ENCODE data around the gene ZNF576. TPM values are rescaled to one million over a fixed set of nuclear protein-coding genes. Genes with fewer than 3 reads are reported as not detected.

The ZNF576 gene
- total and polyA plus RNA-seq, 9 of the 15 experiments (the other 6 are each of a cell fraction or from before 2014, with no cell fraction given): 6.8 to 18.2 (median 12.2) TPM

DNA sequence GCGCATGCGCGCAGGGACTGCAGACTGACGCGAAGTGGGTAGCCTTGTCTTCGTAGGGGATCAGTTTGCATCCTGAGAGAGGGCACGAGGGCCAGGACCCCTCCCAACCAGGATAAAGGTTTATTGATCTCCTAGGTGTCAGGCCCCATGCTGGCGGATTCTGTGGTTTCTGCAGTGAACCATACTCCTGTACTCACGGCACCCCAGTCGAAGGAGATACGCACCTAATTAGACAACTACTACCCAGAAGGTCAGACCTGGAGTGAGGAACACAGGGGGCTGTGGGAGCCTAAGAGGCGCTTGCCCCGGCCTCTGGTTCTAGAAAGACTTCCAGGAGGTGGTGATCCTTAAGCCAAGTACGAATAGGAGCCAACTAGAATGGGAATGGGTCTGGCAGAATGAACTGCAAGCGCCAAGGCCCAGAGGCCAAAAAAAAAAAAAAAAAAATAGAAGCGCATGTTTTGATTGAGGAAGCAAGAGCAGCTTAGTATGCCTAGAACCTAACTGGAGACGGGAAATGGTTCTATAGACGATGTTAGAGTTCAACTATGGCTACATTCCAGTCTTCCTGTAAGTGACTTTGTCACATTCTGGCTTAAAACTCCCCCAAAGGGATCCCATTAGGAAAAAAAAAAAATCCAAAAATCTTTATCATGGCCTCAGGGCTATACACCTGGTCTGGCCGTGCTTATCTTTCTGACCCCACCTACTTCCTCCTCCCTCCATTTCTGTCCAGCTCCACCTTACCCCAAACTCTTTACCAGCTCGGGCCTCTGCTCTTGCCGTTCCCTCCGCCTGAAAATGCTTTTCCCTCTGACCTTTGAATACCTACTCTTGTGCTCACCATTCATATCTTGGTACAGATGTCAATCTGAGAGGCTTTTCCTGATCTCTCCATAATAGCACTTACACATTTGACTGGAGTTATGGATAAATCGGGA lies 23.9 kb downstream of the ZNF576 start (continued):
- TF ChIP-seq CCAR2 (IDR thresholded peaks at IDR 0.05; ENCODE audit: low read depth, low read length) (no peak), MEIS2 (IDR thresholded peaks at IDR 0.05; ENCODE audit: partially characterized antibody) (peak; percentile 4), ARID1B (IDR thresholded peaks at IDR 0.05) (peak; percentile 71), ETV5 (CRISPR knock-in tag; IDR thresholded peaks at IDR 0.05; ENCODE audit: low read depth) (no peak), ZNF253 (CRISPR knock-in tag; conservative IDR thresholded peaks at IDR 0.05) (no peak), SP2 (IDR thresholded peaks at IDR 0.05; ENCODE audit: extremely low read depth, low read depth, low read length, poor library complexity, severe bottlenecking) (no peak), TEAD2 (tag; IDR thresholded peaks at IDR 0.05) (no peak), ZNF232 (CRISPR knock-in tag; IDR thresholded peaks at IDR 0.05) (no peak), TEAD4 (IDR thresholded peaks at IDR 0.05; ENCODE audit: low read length) (peak; percentile 45; the same call in 1 of the 2 replicates), TEAD4 (CRISPR knock-in tag; IDR thresholded peaks at IDR 0.05; ENCODE audit: borderline replicate concordance) (no peak), SAP30 (IDR thresholded peaks at IDR 0.05; ENCODE audit: borderline replicate concordance, insufficient read depth, low read depth, low read length, poor library complexity, severe bottlenecking) (no peak), ZZZ3 (IDR thresholded peaks at IDR 0.05) (no peak), ZNF830 (CRISPR knock-in tag; IDR thresholded peaks at IDR 0.05) (no peak), MTF1 (CRISPR knock-in tag; IDR thresholded peaks at IDR 0.05; ENCODE audit: borderline replicate concordance) (no peak), ZNF717 (CRISPR knock-in tag; IDR thresholded peaks at IDR 0.05) (no peak), ERF (CRISPR knock-in tag; IDR thresholded peaks at IDR 0.05) (no peak), MECOM (CRISPR knock-in tag; IDR thresholded peaks at IDR 0.05) (no peak)
- TF ChIP-seq, protein P1, sequence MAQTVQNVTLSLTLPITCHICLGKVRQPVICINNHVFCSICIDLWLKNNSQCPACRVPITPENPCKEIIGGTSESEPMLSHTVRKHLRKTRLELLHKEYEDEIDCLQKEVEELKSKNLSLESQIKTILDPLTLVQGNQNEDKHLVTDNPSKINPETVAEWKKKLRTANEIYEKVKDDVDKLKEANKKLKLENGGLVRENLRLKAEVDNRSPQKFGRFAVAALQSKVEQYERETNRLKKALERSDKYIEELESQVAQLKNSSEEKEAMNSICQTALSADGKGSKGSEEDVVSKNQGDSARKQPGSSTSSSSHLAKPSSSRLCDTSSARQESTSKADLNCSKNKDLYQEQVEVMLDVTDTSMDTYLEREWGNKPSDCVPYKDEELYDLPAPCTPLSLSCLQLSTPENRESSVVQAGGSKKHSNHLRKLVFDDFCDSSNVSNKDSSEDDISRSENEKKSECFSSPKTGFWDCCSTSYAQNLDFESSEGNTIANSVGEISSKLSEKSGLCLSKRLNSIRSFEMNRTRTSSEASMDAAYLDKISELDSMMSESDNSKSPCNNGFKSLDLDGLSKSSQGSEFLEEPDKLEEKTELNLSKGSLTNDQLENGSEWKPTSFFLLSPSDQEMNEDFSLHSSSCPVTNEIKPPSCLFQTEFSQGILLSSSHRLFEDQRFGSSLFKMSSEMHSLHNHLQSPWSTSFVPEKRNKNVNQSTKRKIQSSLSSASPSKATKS (CRISPR knock-in tag; IDR thresholded peaks at IDR 0.05): no peak
- TF ChIP-seq, protein P2, sequence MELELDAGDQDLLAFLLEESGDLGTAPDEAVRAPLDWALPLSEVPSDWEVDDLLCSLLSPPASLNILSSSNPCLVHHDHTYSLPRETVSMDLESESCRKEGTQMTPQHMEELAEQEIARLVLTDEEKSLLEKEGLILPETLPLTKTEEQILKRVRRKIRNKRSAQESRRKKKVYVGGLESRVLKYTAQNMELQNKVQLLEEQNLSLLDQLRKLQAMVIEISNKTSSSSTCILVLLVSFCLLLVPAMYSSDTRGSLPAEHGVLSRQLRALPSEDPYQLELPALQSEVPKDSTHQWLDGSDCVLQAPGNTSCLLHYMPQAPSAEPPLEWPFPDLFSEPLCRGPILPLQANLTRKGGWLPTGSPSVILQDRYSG (tag; conservative IDR thresholded peaks at IDR 0.05; ENCODE audit: low read depth): no peak
- TF ChIP-seq, protein P3, sequence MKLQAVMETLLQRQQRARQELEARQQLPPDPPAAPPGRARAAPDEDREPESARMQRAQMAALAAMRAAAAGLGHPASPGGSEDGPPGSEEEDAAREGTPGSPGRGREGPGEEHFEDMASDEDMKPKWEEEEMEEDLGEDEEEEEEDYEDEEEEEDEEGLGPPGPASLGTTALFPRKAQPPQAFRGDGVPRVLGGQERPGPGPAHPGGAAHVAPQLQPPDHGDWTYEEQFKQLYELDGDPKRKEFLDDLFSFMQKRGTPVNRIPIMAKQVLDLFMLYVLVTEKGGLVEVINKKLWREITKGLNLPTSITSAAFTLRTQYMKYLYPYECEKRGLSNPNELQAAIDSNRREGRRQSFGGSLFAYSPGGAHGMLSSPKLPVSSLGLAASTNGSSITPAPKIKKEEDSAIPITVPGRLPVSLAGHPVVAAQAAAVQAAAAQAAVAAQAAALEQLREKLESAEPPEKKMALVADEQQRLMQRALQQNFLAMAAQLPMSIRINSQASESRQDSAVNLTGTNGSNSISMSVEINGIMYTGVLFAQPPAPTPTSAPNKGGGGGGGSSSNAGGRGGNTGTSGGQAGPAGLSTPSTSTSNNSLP (IDR thresholded peaks at IDR 0.05; ENCODE audit: borderline replicate concordance, low read depth, low read length): no peak
- TF ChIP-seq, protein P4, sequence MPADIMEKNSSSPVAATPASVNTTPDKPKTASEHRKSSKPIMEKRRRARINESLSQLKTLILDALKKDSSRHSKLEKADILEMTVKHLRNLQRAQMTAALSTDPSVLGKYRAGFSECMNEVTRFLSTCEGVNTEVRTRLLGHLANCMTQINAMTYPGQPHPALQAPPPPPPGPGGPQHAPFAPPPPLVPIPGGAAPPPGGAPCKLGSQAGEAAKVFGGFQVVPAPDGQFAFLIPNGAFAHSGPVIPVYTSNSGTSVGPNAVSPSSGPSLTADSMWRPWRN (IDR thresholded peaks at IDR 0.05; ENCODE audit: low read depth): no peak
- TF ChIP-seq, protein P5, sequence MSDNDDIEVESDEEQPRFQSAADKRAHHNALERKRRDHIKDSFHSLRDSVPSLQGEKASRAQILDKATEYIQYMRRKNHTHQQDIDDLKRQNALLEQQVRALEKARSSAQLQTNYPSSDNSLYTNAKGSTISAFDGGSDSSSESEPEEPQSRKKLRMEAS (CRISPR knock-in tag; IDR thresholded peaks at IDR 0.05): no peak
